ENCODE data around the gene VANGL1.

- no peak for TF ChIP-seq POLR2AphosphoS5 (IDR thresholded peaks at IDR 0.05; ENCODE audit: low read depth, low read length)
- TF ChIP-seq CTCF (IDR thresholded peaks at IDR 0.05), result peak; percentile 78
- no peak for TF ChIP-seq TCF7L2 (IDR thresholded peaks at IDR 0.05; ENCODE audit: low read depth, low read length)
- TF ChIP-seq REST (IDR thresholded peaks at IDR 0.05; ENCODE audit: insufficient read depth in 1 of 2, low read depth in 2 of 2, low read length in 1 of 2), result no peak
- no peak for TF ChIP-seq SIN3A (IDR thresholded peaks at IDR 0.05; ENCODE audit: borderline replicate concordance, insufficient read depth, low read depth, low read length)
Measured at GRCh38 chr1:115706587-115707425, 65.0 kb downstream of the VANGL1 start.
